Chondrocyte (in vitro differentiated cells): Measurements from ENCODE around the gene TOP2B. TPM values are rescaled to one million over a fixed set of nuclear protein-coding genes. Genes with fewer than 3 reads are reported as not detected.
A peak's percentile ranks its signal among the peaks of the same experiment; 100 is the strongest.

Experiments
- DNase-seq: peaks from one replicate; pipeline ENCODE4 v3.0.0; 2021; ENCODE audit warnings: mixed read lengths, low spot score
- H3K27ac Mint-ChIP-seq: one replicate; pipeline ENCODE4 v1.8.0; 2021; ENCODE audit warnings: mild to moderate bottlenecking, moderate library complexity, mixed read lengths; ENCODE audit not compliant: unreplicated experiment
- H3K27me3 Mint-ChIP-seq: 2 replicates; pipeline ENCODE4 v1.8.0; 2021; ENCODE audit warnings: low read depth, mixed read lengths
- H3K36me3 Mint-ChIP-seq: 2 replicates; pipeline ENCODE4 v1.8.0; 2021; ENCODE audit warnings: low read depth, mixed read lengths
- H3K4me1 Mint-ChIP-seq: 2 replicates; pipeline ENCODE4 v1.8.0; 2021; ENCODE audit warnings: low read depth, mild to moderate bottlenecking, mixed read lengths
- H3K4me3 Mint-ChIP-seq: one replicate; pipeline ENCODE4 v1.8.0; 2021; ENCODE audit warnings: mild to moderate bottlenecking, moderate library complexity, mixed read lengths; ENCODE audit not compliant: unreplicated experiment
- H3K9me3 Mint-ChIP-seq: 2 replicates; pipeline ENCODE4 v1.8.0; 2021; ENCODE audit warnings: low read depth, mixed read lengths
- CTCF ChIP-seq: fragments of 200-600 bp; sonication (generic); IDR thresholded peaks from 2 replicates; pipeline ENCODE4 v1.5.0; 2021; ENCODE audit warnings: antibody characterized with exemption, mild to moderate bottlenecking, moderate library complexity
- total RNA-seq: library from RNA; stranded (reverse); gene quantifications from 3 replicates; pipeline ENCODE4 v1.2.1, GENCODE V29; 2021

Gene TOP2B
- total RNA-seq, 1 donor from 2014 or later = 80.9 TPM

GRCh38 chr3:25677121-25677520 is 12.4 kb upstream of the TOP2B start:
- H3K36me3 Mint-ChIP-seq = no peaks in the 10 kb centered on the region
- H3K9me3 Mint-ChIP-seq = no peaks in the 10 kb centered on the region
- H3K27me3 Mint-ChIP-seq = no peaks in the 10 kb centered on the region
- H3K4me1 Mint-ChIP-seq = peaks cover 6% of the 10 kb centered on the region
- no peak for DNase-seq
- H3K4me3 Mint-ChIP-seq = no peak overlapping the region
- H3K27ac Mint-ChIP-seq = no peak overlapping the region
- no peak for TF ChIP-seq CTCF

DNA sequence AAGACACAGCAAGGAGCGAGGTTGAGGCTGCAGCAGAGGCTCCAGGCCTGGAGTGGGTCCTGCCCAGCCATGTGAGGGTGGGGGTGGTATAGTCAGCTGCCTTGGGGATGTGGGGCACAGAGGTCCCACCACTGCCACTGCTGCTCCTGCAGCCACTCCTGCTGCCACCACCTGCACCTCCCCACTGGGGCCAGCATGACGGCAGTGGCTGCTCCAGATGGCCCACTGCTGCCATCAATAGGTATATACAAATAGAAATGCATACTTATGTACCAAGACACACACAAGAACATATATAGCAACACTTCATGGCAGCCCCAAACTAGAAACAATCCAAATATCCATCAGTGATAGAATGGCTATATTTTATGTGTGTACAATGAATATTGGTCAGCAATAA is 10.0 kb upstream of the TOP2B start:
- Mint-ChIP-seq H3K4me1 (peaks cover 6% of the 10 kb centered on the region), H3K27me3 (no peaks in the 10 kb centered on the region), H3K27ac (no peak overlapping the region)

GRCh38 chr3:25673738-25674298 is 9.1 kb upstream of the TOP2B start:
- no peaks in the 10 kb centered on the region for H3K36me3 Mint-ChIP-seq
- H3K27ac Mint-ChIP-seq = no peak overlapping the region
- TF ChIP-seq CTCF = no peak
- H3K4me1 Mint-ChIP-seq = peaks cover 5% of the 10 kb centered on the region
- no peaks in the 10 kb centered on the region for H3K9me3 Mint-ChIP-seq
- no peak overlapping the region for H3K4me3 Mint-ChIP-seq
- H3K27me3 Mint-ChIP-seq = no peaks in the 10 kb centered on the region
- no peak for DNase-seq

More for the DNA sequence above, 10.0 kb upstream of the TOP2B start:
- H3K36me3 Mint-ChIP-seq = no peaks in the 10 kb centered on the region
- no peak for DNase-seq
- TF ChIP-seq CTCF = no peak
- H3K4me3 Mint-ChIP-seq = no peak overlapping the region
- H3K9me3 Mint-ChIP-seq = no peaks in the 10 kb centered on the region

DNA sequence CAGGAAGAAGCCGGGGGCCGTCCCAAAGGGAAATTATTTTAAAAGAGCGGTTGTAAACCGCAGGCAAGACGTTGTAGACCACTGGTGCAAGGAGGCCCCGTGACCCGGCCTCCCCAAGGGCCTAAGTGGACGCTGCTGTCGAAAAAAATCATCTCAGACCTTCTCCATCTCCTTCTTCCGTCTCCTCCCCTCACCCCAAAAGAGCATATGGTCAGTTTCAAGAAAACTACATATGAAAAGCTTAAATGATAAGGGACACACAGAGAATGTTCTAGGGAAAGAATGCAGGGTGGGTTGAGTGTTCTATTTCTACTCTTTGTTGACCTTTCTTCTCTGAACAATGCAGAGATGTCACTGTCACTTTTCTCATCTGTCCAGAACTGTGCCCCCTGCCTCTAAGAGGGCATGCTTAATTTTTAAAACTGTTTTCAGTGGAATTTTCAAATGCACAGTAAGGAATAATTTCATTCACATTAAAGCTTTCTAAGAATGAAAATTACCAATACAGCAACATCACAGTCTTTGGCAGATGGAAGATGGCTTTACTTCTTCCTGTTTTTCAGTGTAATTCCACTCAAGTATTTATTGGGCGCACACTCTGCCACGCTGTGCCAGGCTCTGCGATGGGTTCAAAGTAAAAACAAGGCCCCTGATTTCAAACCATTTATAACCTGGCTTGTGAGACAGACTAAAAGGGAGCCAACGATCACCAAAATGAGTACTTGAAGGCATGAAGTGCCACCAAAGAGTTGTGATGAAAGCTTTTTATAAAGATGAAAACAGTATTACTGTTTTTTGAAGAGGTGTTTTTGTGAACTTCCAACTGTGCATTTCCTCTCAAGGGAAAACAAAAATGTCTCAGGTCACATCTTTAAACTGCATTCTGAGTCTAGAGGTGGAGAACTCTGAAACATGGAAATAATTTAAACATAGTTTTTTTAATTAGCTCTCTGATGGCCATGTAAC is 891 bp upstream of the TOP2B start:
- Mint-ChIP-seq H3K36me3 (no peaks in the 10 kb centered on the region), H3K4me1 (peaks cover 42% of the 10 kb centered on the region), H3K4me3 (peak overlapping the region; percentile 86), H3K27me3 (no peaks in the 10 kb centered on the region), H3K27ac (peak overlapping the region; percentile 99), H3K9me3 (no peaks in the 10 kb centered on the region)
- DNase-seq = no peak
- no peak for TF ChIP-seq CTCF

DNA sequence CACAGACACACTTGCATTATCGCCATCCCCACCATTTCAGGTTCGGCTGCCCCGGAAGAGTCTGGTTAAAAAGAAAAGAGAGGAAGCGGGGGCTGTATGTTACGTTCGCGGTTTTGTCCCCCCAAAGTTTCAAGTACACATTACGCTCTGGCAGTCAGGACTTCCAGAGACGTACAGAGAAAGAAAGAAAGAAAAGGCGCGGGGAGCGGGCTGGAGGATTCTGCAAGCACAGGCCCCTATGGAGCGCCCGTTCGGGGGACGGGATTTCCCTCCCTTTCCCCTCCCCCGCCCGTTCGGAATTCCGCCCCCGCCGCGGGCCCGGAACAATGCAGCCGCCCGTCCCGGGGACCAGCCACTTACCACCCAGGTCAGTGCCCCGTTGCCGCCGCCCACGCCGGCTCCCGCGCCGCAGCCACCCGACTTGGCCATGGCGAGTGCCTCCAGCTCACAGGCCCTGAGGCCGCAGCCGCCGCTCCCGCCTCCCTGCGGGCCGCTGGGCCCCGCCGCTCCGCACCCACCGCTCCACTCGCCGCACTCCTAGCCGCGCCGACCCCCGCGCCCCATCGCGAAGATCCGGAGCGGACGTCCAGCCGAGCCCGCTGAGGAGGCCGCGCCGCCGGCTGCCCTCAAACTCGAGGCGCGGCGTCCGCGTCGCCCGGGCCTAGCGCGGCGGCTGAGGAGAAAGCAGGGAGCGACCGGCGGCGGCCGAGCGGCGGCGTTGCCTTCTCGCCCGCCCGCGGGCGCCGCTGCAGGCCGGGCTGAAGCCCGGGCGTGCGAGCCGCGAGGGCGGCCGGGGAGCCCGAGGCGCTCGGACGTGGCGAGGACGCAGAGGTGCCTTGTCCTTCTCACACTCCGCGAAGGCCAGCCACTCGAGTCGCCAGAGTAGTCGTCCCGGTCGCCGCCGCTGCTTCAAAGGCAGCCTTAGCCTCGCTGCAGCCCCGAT is 567 bp downstream of the TOP2B start:
- Mint-ChIP-seq H3K27me3 (no peaks in the 10 kb centered on the region), H3K36me3 (no peaks in the 10 kb centered on the region), H3K9me3 (no peaks in the 10 kb centered on the region), H3K4me3 (peak overlapping the region; percentile 96), H3K4me1 (peaks cover 47% of the 10 kb centered on the region), H3K27ac (peak overlapping the region; percentile 99)
- DNase-seq = peak; percentile 91
- peak; percentile 21 for TF ChIP-seq CTCF
